ENCODE data around the gene HIGD2A. TPM values are rescaled to one million over a fixed set of nuclear protein-coding genes. Genes with fewer than 3 reads are reported as not detected.

The HIGD2A gene
- total and polyA plus RNA-seq, 2 of the 13 experiments (the other 11 are each of a cell fraction or from before 2014, with no cell fraction given): 89.2 to 146 TPM

DNA sequence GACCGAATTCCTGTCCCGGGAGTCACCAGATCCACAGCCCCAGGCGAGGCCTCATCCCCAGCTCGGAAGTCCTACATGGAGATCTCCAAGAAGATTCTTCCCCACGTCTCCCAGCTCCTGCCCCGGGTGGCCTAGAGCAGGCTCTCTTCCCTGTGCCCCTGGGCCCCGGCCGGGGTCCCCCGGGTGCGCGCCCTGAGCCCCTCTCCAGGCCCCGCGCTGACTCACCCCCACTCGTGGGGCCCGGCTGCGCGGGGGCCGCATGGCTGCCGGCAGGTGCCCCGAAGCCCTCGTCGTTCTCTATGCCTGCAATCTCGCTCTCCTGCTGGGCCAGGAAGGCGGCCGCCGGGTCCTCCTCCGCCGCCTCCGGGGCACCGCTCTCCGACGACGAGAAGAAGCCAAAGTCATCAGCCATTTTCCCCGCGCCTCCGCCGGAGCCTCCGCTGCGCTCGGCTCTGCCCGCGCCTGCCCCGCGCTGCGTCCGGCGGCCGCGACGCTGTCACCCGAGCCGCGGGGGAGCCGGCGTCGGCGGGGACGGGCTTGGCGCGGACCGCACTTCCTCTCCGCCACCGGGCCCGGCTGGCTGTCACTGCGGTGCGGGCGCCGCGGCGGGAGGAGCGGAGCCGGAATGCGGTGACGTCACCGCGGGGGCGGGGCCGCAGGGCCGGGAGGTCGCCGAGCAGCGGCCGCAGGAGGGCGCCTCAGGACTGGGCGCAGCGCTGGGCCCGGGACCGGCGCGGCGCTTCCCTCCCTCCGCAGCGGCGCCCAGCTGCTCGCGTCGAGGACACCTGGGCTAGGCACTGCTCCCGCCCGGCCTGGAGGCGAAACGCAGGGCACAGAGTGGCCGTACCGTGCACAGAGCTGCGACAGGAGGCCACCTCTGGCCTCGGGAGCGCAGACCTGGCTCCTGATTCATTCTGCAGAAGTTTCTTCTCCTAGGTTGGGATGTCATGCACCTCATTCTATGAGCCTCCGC lies 27.7 kb downstream of the HIGD2A start, which contains the start of gene CLTB (continued):
- TF ChIP-seq, protein P1, sequence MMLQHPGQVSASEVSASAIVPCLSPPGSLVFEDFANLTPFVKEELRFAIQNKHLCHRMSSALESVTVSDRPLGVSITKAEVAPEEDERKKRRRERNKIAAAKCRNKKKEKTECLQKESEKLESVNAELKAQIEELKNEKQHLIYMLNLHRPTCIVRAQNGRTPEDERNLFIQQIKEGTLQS (CRISPR knock-in tag; IDR thresholded peaks at IDR 0.05): peak; percentile 71; the same call in 1 of the 2 replicates
- TF ChIP-seq ZNF101 (CRISPR knock-in tag; IDR thresholded peaks at IDR 0.05; ENCODE audit: borderline replicate concordance, low read depth): no peak
- TF ChIP-seq DMAP1 (CRISPR knock-in tag; IDR thresholded peaks at IDR 0.05): no peak
- peak; percentile 91 for TF ChIP-seq ZNF768 (CRISPR knock-in tag; IDR thresholded peaks at IDR 0.05)
- no peak for TF ChIP-seq ZNF333 (CRISPR knock-in tag; IDR thresholded peaks at IDR 0.05; ENCODE audit: borderline replicate concordance)
- TF ChIP-seq, protein P2, sequence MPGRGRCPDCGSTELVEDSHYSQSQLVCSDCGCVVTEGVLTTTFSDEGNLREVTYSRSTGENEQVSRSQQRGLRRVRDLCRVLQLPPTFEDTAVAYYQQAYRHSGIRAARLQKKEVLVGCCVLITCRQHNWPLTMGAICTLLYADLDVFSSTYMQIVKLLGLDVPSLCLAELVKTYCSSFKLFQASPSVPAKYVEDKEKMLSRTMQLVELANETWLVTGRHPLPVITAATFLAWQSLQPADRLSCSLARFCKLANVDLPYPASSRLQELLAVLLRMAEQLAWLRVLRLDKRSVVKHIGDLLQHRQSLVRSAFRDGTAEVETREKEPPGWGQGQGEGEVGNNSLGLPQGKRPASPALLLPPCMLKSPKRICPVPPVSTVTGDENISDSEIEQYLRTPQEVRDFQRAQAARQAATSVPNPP (CRISPR knock-in tag; IDR thresholded peaks at IDR 0.05): 0 out of 2 replicates have a peak, but pooled peaks have one; percentile 46
- TF ChIP-seq, protein P3, sequence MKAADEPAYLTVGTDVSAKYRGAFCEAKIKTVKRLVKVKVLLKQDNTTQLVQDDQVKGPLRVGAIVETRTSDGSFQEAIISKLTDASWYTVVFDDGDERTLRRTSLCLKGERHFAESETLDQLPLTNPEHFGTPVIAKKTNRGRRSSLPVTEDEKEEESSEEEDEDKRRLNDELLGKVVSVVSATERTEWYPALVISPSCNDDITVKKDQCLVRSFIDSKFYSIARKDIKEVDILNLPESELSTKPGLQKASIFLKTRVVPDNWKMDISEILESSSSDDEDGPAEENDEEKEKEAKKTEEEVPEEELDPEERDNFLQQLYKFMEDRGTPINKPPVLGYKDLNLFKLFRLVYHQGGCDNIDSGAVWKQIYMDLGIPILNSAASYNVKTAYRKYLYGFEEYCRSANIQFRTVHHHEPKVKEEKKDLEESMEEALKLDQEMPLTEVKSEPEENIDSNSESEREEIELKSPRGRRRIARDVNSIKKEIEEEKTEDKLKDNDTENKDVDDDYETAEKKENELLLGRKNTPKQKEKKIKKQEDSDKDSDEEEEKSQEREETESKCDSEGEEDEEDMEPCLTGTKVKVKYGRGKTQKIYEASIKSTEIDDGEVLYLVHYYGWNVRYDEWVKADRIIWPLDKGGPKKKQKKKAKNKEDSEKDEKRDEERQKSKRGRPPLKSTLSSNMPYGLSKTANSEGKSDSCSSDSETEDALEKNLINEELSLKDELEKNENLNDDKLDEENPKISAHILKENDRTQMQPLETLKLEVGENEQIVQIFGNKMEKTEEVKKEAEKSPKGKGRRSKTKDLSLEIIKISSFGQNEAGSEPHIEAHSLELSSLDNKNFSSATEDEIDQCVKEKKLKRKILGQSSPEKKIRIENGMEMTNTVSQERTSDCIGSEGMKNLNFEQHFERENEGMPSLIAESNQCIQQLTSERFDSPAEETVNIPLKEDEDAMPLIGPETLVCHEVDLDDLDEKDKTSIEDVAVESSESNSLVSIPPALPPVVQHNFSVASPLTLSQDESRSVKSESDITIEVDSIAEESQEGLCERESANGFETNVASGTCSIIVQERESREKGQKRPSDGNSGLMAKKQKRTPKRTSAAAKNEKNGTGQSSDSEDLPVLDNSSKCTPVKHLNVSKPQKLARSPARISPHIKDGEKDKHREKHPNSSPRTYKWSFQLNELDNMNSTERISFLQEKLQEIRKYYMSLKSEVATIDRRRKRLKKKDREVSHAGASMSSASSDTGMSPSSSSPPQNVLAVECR (CRISPR knock-in tag; IDR thresholded peaks at IDR 0.05; ENCODE audit: borderline replicate concordance): peak; percentile 86
- TF ChIP-seq, protein P4, sequence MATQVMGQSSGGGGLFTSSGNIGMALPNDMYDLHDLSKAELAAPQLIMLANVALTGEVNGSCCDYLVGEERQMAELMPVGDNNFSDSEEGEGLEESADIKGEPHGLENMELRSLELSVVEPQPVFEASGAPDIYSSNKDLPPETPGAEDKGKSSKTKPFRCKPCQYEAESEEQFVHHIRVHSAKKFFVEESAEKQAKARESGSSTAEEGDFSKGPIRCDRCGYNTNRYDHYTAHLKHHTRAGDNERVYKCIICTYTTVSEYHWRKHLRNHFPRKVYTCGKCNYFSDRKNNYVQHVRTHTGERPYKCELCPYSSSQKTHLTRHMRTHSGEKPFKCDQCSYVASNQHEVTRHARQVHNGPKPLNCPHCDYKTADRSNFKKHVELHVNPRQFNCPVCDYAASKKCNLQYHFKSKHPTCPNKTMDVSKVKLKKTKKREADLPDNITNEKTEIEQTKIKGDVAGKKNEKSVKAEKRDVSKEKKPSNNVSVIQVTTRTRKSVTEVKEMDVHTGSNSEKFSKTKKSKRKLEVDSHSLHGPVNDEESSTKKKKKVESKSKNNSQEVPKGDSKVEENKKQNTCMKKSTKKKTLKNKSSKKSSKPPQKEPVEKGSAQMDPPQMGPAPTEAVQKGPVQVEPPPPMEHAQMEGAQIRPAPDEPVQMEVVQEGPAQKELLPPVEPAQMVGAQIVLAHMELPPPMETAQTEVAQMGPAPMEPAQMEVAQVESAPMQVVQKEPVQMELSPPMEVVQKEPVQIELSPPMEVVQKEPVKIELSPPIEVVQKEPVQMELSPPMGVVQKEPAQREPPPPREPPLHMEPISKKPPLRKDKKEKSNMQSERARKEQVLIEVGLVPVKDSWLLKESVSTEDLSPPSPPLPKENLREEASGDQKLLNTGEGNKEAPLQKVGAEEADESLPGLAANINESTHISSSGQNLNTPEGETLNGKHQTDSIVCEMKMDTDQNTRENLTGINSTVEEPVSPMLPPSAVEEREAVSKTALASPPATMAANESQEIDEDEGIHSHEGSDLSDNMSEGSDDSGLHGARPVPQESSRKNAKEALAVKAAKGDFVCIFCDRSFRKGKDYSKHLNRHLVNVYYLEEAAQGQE (IDR thresholded peaks at IDR 0.05; ENCODE audit: borderline replicate concordance in 1 of 2, low read depth in 1 of 2, low read length in 2 of 2): peak in 1 of 2 experiments; percentile 38; a peak in 1 of 4 replicates

All from HepG2 (cell line).